ENCODE measurements around the gene TGM2. TPM values are rescaled to one million over a fixed set of nuclear protein-coding genes. Genes with fewer than 3 reads are reported as not detected.

The TGM2 gene
- total RNA-seq, 4 donors from 2014 or later: 3.7 to 6.2 (median 4.6) TPM

DNA sequence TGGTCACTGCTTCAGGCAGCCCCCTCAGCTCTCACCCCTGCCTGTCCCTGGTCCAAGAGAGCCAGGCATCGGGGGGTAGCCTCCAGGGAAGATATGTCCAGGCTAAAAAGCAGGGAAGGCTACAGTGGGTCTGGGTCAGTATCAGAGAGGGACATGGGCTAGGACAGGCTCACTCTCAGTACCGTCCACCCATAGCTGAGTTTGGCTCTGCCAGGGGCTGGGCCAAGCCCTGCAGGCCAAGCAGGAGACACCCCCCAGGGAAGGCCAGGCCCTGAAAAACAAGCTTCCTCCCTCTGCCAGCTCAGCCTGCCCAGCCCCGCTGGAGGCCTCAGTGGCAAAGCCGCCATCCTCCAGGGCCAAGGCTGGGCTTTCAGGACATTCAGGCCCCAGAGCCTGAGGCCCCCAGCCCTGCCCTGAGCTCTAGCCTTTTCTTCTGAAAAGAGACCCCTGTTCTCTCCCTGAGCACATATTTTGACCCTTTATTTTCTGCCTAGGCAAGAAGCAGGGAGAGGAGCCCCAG lies 28.6 kb upstream of the TGM2 start:
- peak in 1 of 2 donors; percentile 23 for DNase-seq (ENCODE audit: low spot score in 2 of 2)
- no peak overlapping the region for H3K4me3 ChIP-seq (ENCODE audit: low read depth, poor library complexity, severe bottlenecking)
- 88 to 93% methylated on average over 3 to 4 of the region's 4 CpGs for WGBS, 2 donors
- intact Hi-C loops (cut with DNase I; ENCODE audit: low total_unique reads): no loop called here
- TF ChIP-seq POLR2A (IDR thresholded peaks at IDR 0.05): no peak
- TF ChIP-seq, protein P1, sequence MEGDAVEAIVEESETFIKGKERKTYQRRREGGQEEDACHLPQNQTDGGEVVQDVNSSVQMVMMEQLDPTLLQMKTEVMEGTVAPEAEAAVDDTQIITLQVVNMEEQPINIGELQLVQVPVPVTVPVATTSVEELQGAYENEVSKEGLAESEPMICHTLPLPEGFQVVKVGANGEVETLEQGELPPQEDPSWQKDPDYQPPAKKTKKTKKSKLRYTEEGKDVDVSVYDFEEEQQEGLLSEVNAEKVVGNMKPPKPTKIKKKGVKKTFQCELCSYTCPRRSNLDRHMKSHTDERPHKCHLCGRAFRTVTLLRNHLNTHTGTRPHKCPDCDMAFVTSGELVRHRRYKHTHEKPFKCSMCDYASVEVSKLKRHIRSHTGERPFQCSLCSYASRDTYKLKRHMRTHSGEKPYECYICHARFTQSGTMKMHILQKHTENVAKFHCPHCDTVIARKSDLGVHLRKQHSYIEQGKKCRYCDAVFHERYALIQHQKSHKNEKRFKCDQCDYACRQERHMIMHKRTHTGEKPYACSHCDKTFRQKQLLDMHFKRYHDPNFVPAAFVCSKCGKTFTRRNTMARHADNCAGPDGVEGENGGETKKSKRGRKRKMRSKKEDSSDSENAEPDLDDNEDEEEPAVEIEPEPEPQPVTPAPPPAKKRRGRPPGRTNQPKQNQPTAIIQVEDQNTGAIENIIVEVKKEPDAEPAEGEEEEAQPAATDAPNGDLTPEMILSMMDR (IDR thresholded peaks at IDR 0.05): no peak

DNA sequence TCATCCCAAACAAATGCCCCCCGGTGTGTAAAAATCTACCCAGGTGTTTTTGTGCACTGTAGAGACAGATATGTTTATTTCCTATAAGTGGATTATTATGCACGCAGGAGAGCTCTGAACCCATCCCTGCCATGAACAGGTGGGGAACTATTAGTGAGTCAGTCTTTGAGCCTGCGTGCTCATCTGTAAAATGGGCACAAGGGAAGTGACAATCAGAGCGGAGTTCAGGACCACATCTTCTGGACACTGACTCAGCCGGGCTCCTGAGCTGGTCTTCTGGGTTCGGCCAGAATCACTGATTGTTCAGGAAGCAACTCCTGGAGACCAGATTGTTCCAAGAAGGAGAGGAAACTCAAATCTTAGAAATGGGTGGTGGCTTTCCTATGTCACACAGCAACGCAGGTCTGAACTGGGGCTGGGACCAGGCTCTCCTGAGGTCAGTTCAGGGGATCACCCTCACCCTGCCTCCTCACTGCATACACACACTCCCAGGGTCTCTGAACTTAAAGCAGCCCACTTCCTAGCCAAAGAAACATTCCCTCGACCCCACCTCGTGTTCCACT lies 27.3 kb upstream of the TGM2 start:
- 86 to 89% methylated on average over 9 of the region's 9 CpGs for WGBS, 2 donors
- intact Hi-C loops (cut with DNase I; ENCODE audit: low total_unique reads): no loop called here

DNA sequence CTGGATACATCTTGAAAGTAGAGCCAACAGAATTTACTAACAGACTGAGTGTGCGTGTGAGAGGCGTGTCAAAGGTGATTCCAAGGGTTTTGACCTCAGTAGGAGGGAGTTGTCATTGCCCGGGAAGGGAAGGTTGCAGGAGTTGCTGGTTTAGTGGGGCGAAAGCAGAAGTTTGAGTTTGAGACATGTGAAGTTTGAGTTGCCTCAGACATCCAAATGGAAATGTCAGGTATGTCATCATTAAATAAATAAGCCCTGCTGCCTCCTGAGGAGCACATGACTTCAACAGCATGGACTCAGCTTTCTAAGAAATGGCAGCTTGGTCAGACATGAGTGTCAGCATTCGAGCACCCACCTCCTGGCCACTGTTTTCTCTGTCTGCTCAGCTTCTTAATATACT lies 26.6 kb upstream of the TGM2 start:
- no peak overlapping the region for H3K4me3 ChIP-seq (ENCODE audit: low read depth, poor library complexity, severe bottlenecking)
- intact Hi-C loops (cut with DNase I; ENCODE audit: low total_unique reads): no loop called here
- 84 to 90% methylated on average over 5 of the region's 5 CpGs for WGBS, 2 donors
- no peak for TF ChIP-seq POLR2A (IDR thresholded peaks at IDR 0.05)
- TF ChIP-seq, protein P1 (IDR thresholded peaks at IDR 0.05): no peak
- DNase-seq (ENCODE audit: low spot score in 2 of 2): peak in 1 of 2 donors; percentile 45

More for the DNA sequence above, 27.3 kb upstream of the TGM2 start:
- TF ChIP-seq, protein P1 (IDR thresholded peaks at IDR 0.05): no peak
- no peak overlapping the region for H3K4me3 ChIP-seq (ENCODE audit: low read depth, poor library complexity, severe bottlenecking)
- peak in 1 of 2 donors; percentile 67 for DNase-seq (ENCODE audit: low spot score in 2 of 2)

DNA sequence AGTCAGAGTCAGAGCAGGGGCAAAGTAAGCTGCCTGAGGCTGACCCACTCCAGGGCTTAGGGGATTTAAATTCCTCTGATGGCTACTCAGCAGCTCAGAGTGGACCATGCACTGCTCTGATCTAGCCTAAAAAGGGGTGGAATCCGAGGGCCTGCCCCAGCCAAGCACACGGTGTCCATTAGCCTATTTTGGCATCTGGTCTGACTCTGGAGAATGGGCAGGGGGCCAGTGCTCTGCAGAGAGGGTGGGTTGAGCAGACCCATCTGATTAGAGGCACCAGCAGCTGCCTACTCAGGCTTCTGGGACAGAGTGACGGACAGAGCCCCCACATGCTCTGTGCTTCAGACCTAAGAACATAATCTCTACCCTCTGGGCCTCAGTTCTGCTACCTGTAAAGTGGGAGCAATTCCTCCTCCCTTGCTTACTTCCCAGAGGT lies 25.9 kb upstream of the TGM2 start:
- intact Hi-C loops (cut with DNase I; ENCODE audit: low total_unique reads): no loop called here
- peak in 1 of 2 donors; percentile 63 for DNase-seq (ENCODE audit: low spot score in 2 of 2)
- H3K4me3 ChIP-seq (ENCODE audit: low read depth, poor library complexity, severe bottlenecking): no peak overlapping the region
- TF ChIP-seq POLR2A (IDR thresholded peaks at IDR 0.05): no peak
- TF ChIP-seq, protein P1 (IDR thresholded peaks at IDR 0.05): no peak
- whole genome bisulfite sequencing, 2 donors: 47 to 68% methylated on average over 3 of the region's 3 CpGs

DNA sequence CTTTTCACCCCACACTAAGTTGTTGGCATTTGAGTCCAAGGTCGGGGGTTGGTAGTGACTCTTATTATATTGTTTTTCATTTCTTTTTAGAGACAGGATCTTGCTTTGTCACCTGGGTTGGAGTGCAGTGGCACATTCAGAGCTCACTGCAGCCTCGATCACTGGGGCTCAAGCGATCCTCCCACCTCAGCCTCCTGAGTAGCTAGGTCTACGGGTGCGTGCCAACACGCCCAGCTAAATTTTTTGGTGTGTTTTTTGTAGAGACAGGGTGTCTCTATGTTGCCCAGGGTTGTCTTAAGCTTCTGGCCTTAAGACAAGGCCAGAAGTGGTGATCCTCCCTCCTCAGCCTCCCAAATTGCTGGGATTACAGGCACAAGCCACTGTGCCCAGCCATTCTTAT lies 25.1 kb upstream of the TGM2 start:
- DNase-seq (ENCODE audit: low spot score in 2 of 2): no peak
- intact Hi-C loops (cut with DNase I; ENCODE audit: low total_unique reads): no loop called here
- WGBS, 2 donors: 92 to 95% methylated on average over 6 of the region's 6 CpGs
- no peak overlapping the region for H3K4me3 ChIP-seq (ENCODE audit: low read depth, poor library complexity, severe bottlenecking)
- TF ChIP-seq, protein P1 (IDR thresholded peaks at IDR 0.05): no peak
- no peak for TF ChIP-seq POLR2A (IDR thresholded peaks at IDR 0.05)

DNA sequence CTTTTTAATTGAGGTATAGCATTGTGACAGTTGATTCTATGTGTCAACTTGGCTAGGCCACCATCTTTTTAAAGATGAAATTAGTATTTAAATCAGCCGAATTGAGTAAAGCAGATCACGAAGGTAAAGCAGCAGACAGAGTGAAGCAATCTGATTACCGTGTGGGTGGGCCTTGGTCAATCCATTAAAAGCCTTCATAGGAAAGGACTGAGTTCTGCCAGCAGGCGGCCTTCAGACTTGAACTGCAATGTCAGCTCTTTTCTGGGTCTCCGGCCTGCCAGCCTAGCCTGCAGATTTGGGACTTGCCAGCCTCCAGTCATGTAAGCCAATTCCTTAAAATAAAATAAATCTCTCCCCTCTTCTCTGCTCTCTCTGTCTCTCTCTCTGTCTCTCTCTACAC lies 22.4 kb upstream of the TGM2 start:
- intact Hi-C loops (cut with DNase I; ENCODE audit: low total_unique reads): no loop called here
- no peak for TF ChIP-seq POLR2A (IDR thresholded peaks at IDR 0.05)
- TF ChIP-seq, protein P1 (IDR thresholded peaks at IDR 0.05): no peak
- no peak overlapping the region for H3K4me3 ChIP-seq (ENCODE audit: low read depth, poor library complexity, severe bottlenecking)
- DNase-seq (ENCODE audit: low spot score in 2 of 2): peak in 1 of 2 donors; percentile 54
- 66% methylated on average over 5 of the region's 5 CpGs for WGBS, 2 donors
